Measurements from ENCODE around the gene DCTN2.

DCTN2 gene

GRCh38 chr12:57586832-57587429 lies 39.9 kb upstream of the DCTN2 start:
- TF ChIP-seq CTCF (conservative IDR thresholded peaks at IDR 0.05) = no peak
- no peak for TF ChIP-seq ZFX (IDR thresholded peaks at IDR 0.05)
- no peak overlapping the region for H3K27ac ChIP-seq

- H3K27ac ChIP-seq = no peak overlapping the region
- TF ChIP-seq ZFX (IDR thresholded peaks at IDR 0.05) = no peak
- TF ChIP-seq CTCF (conservative IDR thresholded peaks at IDR 0.05) = no peak
Measured at GRCh38 chr12:57586128-57586527, 39.1 kb upstream of the DCTN2 start.

- no peak overlapping the region for H3K27ac ChIP-seq
- no peak for TF ChIP-seq CTCF (conservative IDR thresholded peaks at IDR 0.05)
- no peak for TF ChIP-seq ZFX (IDR thresholded peaks at IDR 0.05)
Measured at GRCh38 chr12:57585156-57585555, 38.2 kb upstream of the DCTN2 start.

GRCh38 chr12:57584690-57585089 lies 37.7 kb upstream of the DCTN2 start:
- H3K27ac ChIP-seq = no peak overlapping the region
- no peak for TF ChIP-seq ZFX (IDR thresholded peaks at IDR 0.05)
- TF ChIP-seq CTCF (conservative IDR thresholded peaks at IDR 0.05) = no peak

- H3K27ac ChIP-seq = no peak overlapping the region
- no peak for TF ChIP-seq CTCF (conservative IDR thresholded peaks at IDR 0.05)
Measured at GRCh38 chr12:57584050-57584449, 37.1 kb upstream of the DCTN2 start.

- H3K27ac ChIP-seq = no peak overlapping the region
- TF ChIP-seq CTCF (conservative IDR thresholded peaks at IDR 0.05) (peak; percentile 96), ZFX (IDR thresholded peaks at IDR 0.05) (no peak)
Measured at GRCh38 chr12:57583008-57583831, 36.2 kb upstream of the DCTN2 start.

GRCh38 chr12:57582440-57582839 lies 35.4 kb upstream of the DCTN2 start:
- H3K27ac ChIP-seq = no peak overlapping the region
- TF ChIP-seq ZFX (IDR thresholded peaks at IDR 0.05) = no peak
- TF ChIP-seq CTCF (conservative IDR thresholded peaks at IDR 0.05) = no peak
